H9 (cell line): Measurements from ENCODE around the gene GJB2. TPM values are rescaled to one million over a fixed set of nuclear protein-coding genes. Genes with fewer than 3 reads are reported as not detected.

Experiments used
- DNase-seq: peaks from one replicate; pipeline ENCODE4 v3.0.0-alpha.2; 2017
- H2AFZ ChIP-seq: one replicate; pipeline ENCODE4 v1.6.1; 2013; ENCODE audit warnings: mild to moderate bottlenecking, low read length, control low read depth, moderate library complexity
- H2AK5ac ChIP-seq: 2 replicates; pipeline ENCODE4 v1.6.1; 2013; ENCODE audit warnings: low read length, control low read depth, mixed read lengths; ENCODE audit not compliant: insufficient read length
- H2BK120ac ChIP-seq: one replicate; pipeline ENCODE4 v1.6.1; 2013; ENCODE audit warnings: low read depth, mild to moderate bottlenecking, low read length, control low read depth, inconsistent platforms; ENCODE audit not compliant: poor library complexity, severe bottlenecking
- H2BK12ac ChIP-seq: 2 replicates; pipeline ENCODE4 v1.6.1; 2013; ENCODE audit warnings: low read length, control low read depth, mixed read lengths, low read depth; ENCODE audit not compliant: insufficient read length
- H2BK15ac ChIP-seq: 2 replicates; pipeline ENCODE4 v1.6.1; 2013; ENCODE audit warnings: low read depth, low read length, control low read depth
- H2BK20ac ChIP-seq: one replicate; pipeline ENCODE4 v1.6.1; 2013; ENCODE audit warnings: low read depth, mild to moderate bottlenecking, low read length, control low read depth, inconsistent platforms; ENCODE audit not compliant: poor library complexity, severe bottlenecking
- H2BK5ac ChIP-seq: 2 replicates; pipeline ENCODE4 v1.6.1; 2013; ENCODE audit warnings: low read length, control low read depth, mixed read lengths; ENCODE audit not compliant: insufficient read length
- H3K14ac ChIP-seq: 2 replicates; pipeline ENCODE4 v1.6.1; 2013; ENCODE audit warnings: low read length, control low read depth; ENCODE audit not compliant: insufficient read depth
- H3K18ac ChIP-seq: 2 replicates; pipeline ENCODE4 v1.6.1; 2013; ENCODE audit warnings: low read depth, mild to moderate bottlenecking, mixed read lengths, low read length, control low read depth; ENCODE audit not compliant: insufficient read length
- H3K23ac ChIP-seq: 2 replicates; pipeline ENCODE4 v1.6.1; 2013; ENCODE audit warnings: low read length, control low read depth, mixed read lengths, low read depth; ENCODE audit not compliant: insufficient read length
- H3K23me2 ChIP-seq: 2 replicates; pipeline ENCODE4 v1.6.1; 2013; ENCODE audit warnings: low read depth, mild to moderate bottlenecking, mixed read lengths, low read length, control low read depth; ENCODE audit not compliant: insufficient read length, poor library complexity, severe bottlenecking
- H3K27ac ChIP-seq: 2 replicates; pipeline ENCODE4 v1.5.1; 2013; ENCODE audit warnings: low read length, control low read depth, mixed read lengths, low read depth; ENCODE audit not compliant: insufficient read length
- H3K27me3 ChIP-seq: 2 replicates; pipeline ENCODE4 v1.6.1; 2013; ENCODE audit warnings: low read length, control low read depth, inconsistent platforms; ENCODE audit not compliant: insufficient read depth
- H3K4ac ChIP-seq: 2 replicates; pipeline ENCODE4 v1.6.1; 2013; ENCODE audit warnings: low read depth, mild to moderate bottlenecking, control low read depth, inconsistent platforms, low read length, moderate library complexity
- H3K4me1 ChIP-seq: 2 replicates; pipeline ENCODE4 v1.6.1; 2013; ENCODE audit warnings: low read length, control low read depth, inconsistent platforms; ENCODE audit not compliant: insufficient read depth
- H3K4me2 ChIP-seq: 2 replicates; pipeline ENCODE4 v1.6.1; 2013; ENCODE audit warnings: low read length, control low read depth, mixed read lengths; ENCODE audit not compliant: insufficient read length, insufficient read depth
- H3K56ac ChIP-seq: 2 replicates; pipeline ENCODE4 v1.6.1; 2013; ENCODE audit warnings: low read depth, mild to moderate bottlenecking, mixed read lengths, low read length, control low read depth; ENCODE audit not compliant: insufficient read length
- H3K79me1 ChIP-seq: 2 replicates; pipeline ENCODE4 v1.6.1; 2013; ENCODE audit warnings: low read depth, mild to moderate bottlenecking, moderate library complexity, low read length, control low read depth, inconsistent platforms; ENCODE audit not compliant: insufficient read depth, poor library complexity, severe bottlenecking
- H3K79me2 ChIP-seq: 2 replicates; pipeline ENCODE4 v1.6.1; 2013; ENCODE audit warnings: low read length, control low read depth, inconsistent platforms; ENCODE audit not compliant: insufficient read depth
- H3K9ac ChIP-seq: 2 replicates; pipeline ENCODE4 v1.6.1; 2013; ENCODE audit warnings: low read length, control low read depth, mixed read lengths; ENCODE audit not compliant: insufficient read length; ENCODE audit errors: extremely low read depth
- H3K9me3 ChIP-seq: one replicate; pipeline ENCODE4 v1.6.1; 2013; ENCODE audit warnings: low read depth, low read length, inconsistent platforms; ENCODE audit not compliant: control insufficient read depth
- H3T11ph ChIP-seq: one replicate; pipeline ENCODE4 v1.6.1; 2013; ENCODE audit warnings: mild to moderate bottlenecking, low read length, control low read depth, inconsistent platforms
- H4K20me1 ChIP-seq: one replicate; pipeline ENCODE4 v1.6.1; 2013; ENCODE audit not compliant: control insufficient read depth, insufficient read length, insufficient read depth
- H4K5ac ChIP-seq: 2 replicates; pipeline ENCODE4 v1.6.1; 2013; ENCODE audit warnings: low read depth, mild to moderate bottlenecking, mixed read lengths, low read length, control low read depth; ENCODE audit not compliant: insufficient read length
- H4K8ac ChIP-seq: replicated peaks from 2 replicates; pipeline ENCODE4 v1.6.1; 2013; ENCODE audit warnings: low read length, control low read depth, mixed read lengths, low read depth; ENCODE audit not compliant: insufficient read length
- H4K91ac ChIP-seq: 2 replicates; pipeline ENCODE4 v1.6.1; 2013; ENCODE audit warnings: low read depth, mild to moderate bottlenecking, moderate library complexity, mixed read lengths, low read length, control low read depth; ENCODE audit not compliant: insufficient read length
- H3K27ac Mint-ChIP-seq, 3 experiments: 2 replicates in 2 of 3; 3 replicates in 1 of 3; pipeline ENCODE4 v1.8.0; 2020 to 2021; ENCODE audit warnings: mixed read lengths in 3 of 3, mild to moderate bottlenecking in 1 of 3, moderate library complexity in 1 of 3
- H3K27me3 Mint-ChIP-seq: 2 replicates; pipeline ENCODE4 v1.8.0; 2021; ENCODE audit warnings: low read depth, mild to moderate bottlenecking, moderate library complexity, mixed read lengths
- H3K36me3 Mint-ChIP-seq, 3 experiments: 2 replicates in 2 of 3; 3 replicates in 1 of 3; pipeline ENCODE4 v1.8.0; 2020 to 2021; ENCODE audit warnings: low read depth in 3 of 3, mixed read lengths in 3 of 3; ENCODE audit not compliant: insufficient read depth in 1 of 3
- H3K4me1 Mint-ChIP-seq, 2 experiments: 2 replicates each; pipeline ENCODE4 v1.8.0; 2020; ENCODE audit warnings: mixed read lengths in 2 of 2
- H3K4me3 Mint-ChIP-seq, 2 experiments: 2 replicates in 1 of 2; 3 replicates in 1 of 2; pipeline ENCODE4 v1.8.0; 2020 to 2021; ENCODE audit warnings: mild to moderate bottlenecking in 2 of 2, mixed read lengths in 2 of 2, moderate library complexity in 1 of 2
- H3K9me3 Mint-ChIP-seq, 2 experiments: 2 replicates in 1 of 2; 3 replicates in 1 of 2; pipeline ENCODE4 v1.8.0; 2020; ENCODE audit warnings: mild to moderate bottlenecking in 2 of 2, mixed read lengths in 2 of 2, moderate library complexity in 1 of 2
- WGBS: extraction: QIAGEN DNeasy Blood & Tissue Kit; methylation state at CpG from one replicate; pipeline ENCODE4 v1.1.7; 2013; ENCODE audit warnings: missing lambda C conversion rate, low lambda C conversion rate, mixed read lengths; ENCODE audit not compliant: insufficient read length; ENCODE audit errors: extremely low coverage; 5-methylcytosine and 5-hydroxymethylcytosine counted together
- total RNA-seq: library from RNA; stranded (reverse); gene quantifications from 2 replicates; pipeline ENCODE4 v1.2.1, GENCODE V29; 2021
- TF ChIP-seq, protein P1 (sequence below): fragments of 200-600 bp; sonication (generic); conservative IDR thresholded peaks from 3 replicates; pipeline ENCODE4 v1.8.0; 2021; ENCODE audit warnings: antibody characterized with exemption, mild to moderate bottlenecking

GJB2 gene
- total RNA-seq, 1 experiment from 2014 or later = 0.28 TPM

DNA sequence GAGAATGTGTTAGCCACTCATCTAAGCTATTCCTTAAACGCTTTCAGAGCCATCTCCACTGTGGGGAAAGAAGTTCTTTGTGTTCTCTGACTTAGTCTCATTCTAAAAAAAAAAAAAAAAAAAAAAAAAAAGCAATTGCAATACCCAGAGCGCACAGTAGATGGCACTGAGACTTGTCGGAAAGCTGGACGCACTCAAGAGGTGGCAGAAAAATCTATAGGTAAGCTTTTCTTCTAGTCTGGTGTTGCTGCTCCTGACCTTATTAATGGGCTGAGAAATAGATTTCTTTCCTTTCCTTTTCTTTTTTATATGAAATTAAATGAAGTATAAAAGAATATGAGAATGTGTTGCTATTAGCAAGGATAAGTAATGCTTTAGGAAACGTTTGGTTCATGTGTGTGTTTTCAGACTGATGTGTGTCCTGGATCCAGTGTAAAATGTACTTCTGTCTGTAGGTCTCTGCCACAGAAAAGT is 4.7 kb upstream of the GJB2 start:
- H3K4me1 ChIP-seq = no peaks in the 10 kb centered on the region
- H2AFZ ChIP-seq = no peak overlapping the region
- H3K4me3 Mint-ChIP-seq = no peak overlapping the region
- H2BK15ac ChIP-seq = no peak overlapping the region
- H3K18ac ChIP-seq = no peak overlapping the region
- peaks cover 24% of the 10 kb centered on the region for H3K27me3 ChIP-seq
- no peak overlapping the region for H4K91ac ChIP-seq
- H3K9ac ChIP-seq = no peak overlapping the region
- H3K27ac Mint-ChIP-seq = no peak overlapping the region
- TF ChIP-seq, protein P1, sequence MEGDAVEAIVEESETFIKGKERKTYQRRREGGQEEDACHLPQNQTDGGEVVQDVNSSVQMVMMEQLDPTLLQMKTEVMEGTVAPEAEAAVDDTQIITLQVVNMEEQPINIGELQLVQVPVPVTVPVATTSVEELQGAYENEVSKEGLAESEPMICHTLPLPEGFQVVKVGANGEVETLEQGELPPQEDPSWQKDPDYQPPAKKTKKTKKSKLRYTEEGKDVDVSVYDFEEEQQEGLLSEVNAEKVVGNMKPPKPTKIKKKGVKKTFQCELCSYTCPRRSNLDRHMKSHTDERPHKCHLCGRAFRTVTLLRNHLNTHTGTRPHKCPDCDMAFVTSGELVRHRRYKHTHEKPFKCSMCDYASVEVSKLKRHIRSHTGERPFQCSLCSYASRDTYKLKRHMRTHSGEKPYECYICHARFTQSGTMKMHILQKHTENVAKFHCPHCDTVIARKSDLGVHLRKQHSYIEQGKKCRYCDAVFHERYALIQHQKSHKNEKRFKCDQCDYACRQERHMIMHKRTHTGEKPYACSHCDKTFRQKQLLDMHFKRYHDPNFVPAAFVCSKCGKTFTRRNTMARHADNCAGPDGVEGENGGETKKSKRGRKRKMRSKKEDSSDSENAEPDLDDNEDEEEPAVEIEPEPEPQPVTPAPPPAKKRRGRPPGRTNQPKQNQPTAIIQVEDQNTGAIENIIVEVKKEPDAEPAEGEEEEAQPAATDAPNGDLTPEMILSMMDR = peak; percentile 74
- H3K4ac ChIP-seq = no peak overlapping the region
- H3K9me3 ChIP-seq = no peaks in the 10 kb centered on the region
- H3K4me1 Mint-ChIP-seq = peaks cover 7 to 18% of the 10 kb centered on the region in 2 experiments
- H3K36me3 Mint-ChIP-seq = peaks cover 0 to 5% (median 3%) of the 10 kb centered on the region in 3 experiments; a peak in 2 of 7 replicates
- no peak overlapping the region for H3T11ph ChIP-seq
- DNase-seq = no peak
- H4K8ac ChIP-seq = no peak overlapping the region
- no peak overlapping the region for H2BK12ac ChIP-seq
- no peak overlapping the region for H2BK5ac ChIP-seq
- H3K79me2 ChIP-seq = no peaks in the 10 kb centered on the region
- peaks cover 53% of the 10 kb centered on the region for H3K27me3 Mint-ChIP-seq
- no peaks in the 10 kb centered on the region for H4K20me1 ChIP-seq
- peaks cover 3 to 16% of the 10 kb centered on the region in 2 experiments for H3K9me3 Mint-ChIP-seq
- H3K56ac ChIP-seq = no peak overlapping the region
- H3K79me1 ChIP-seq = no peaks in the 10 kb centered on the region
- H3K23ac ChIP-seq = no peak overlapping the region
- no peak overlapping the region for H3K27ac ChIP-seq
- H3K23me2 ChIP-seq = peaks cover 11% of the 10 kb centered on the region
- no peak overlapping the region for H3K4me2 ChIP-seq
- no peak overlapping the region for H2BK20ac ChIP-seq
- no peak overlapping the region for H3K14ac ChIP-seq
- no peak overlapping the region for H4K5ac ChIP-seq
- H2BK120ac ChIP-seq = no peak overlapping the region
- H2AK5ac ChIP-seq = no peak overlapping the region
- no CpG with 5 or more reads among the region's 5 CpGs for WGBS
